Adrenal gland (tissue), 12 donors: ENCODE results near the gene C5orf47. TPM values are rescaled to one million over a fixed set of nuclear protein-coding genes. Genes with fewer than 3 reads are reported as not detected.

Source experiments
- DNase-seq, 7 donors: peaks; one replicate each; pipeline ENCODE4 v3.0.0-alpha.2; 2019 to 2020
- H3K27ac ChIP-seq, 5 donors: fragments of 200-600 bp; sonication (generic) in 4 of 5; 1 replicate in 3 of 5; 2 replicates in 2 of 5; pipeline versions ENCODE4 v1.5.1 to v1.8.0; 2016 to 2020; ENCODE audit warnings: mild to moderate bottlenecking in 1 of 5
- H3K27me3 ChIP-seq: fragments of 200-600 bp; 2 replicates; pipeline ENCODE4 v1.8.0; 2021
- H3K36me3 ChIP-seq, 2 donors: fragments of 200-600 bp; replicated peaks in 1 of 2; 1 replicate in 1 of 2; 2 replicates in 1 of 2; pipeline versions ENCODE4 v1.5.1 to v1.8.0; 2018 to 2022
- H3K4me1 ChIP-seq, 2 donors: fragments of 200-600 bp; replicated peaks in 1 of 2; 1 replicate in 1 of 2; 2 replicates in 1 of 2; pipeline versions ENCODE4 v1.5.1 to v1.8.0; 2018 to 2021
- H3K4me3 ChIP-seq, 4 donors: fragments of 200-600 bp; sonication (generic) in 3 of 4; one replicate each; pipeline ENCODE4 v1.5.1; 2016 to 2018
- H3K9me3 ChIP-seq, 3 donors: fragments of 200-600 bp; sonication (generic) in 1 of 3; replicated peaks in 1 of 3; 1 replicate in 2 of 3; 2 replicates in 1 of 3; pipeline versions ENCODE4 v1.5.1 to v1.8.0; 2016 to 2021
- POLR2A ChIP-seq, 2 donors: fragments of 450-650 bp; IDR thresholded peaks; one replicate each; pipeline ENCODE4 v1.6.1; 2017; ENCODE audit warnings: antibody characterized with exemption in 2 of 2, mild to moderate bottlenecking in 2 of 2, moderate library complexity in 1 of 2
- WGBS, 4 donors: extraction: QIAGEN DNeasy Blood & Tissue Kit in 2 of 4; methylation state at CpG; one replicate each; pipeline versions ENCODE4 v1.1.5 to v1.1.7; 2013 to 2017; 5-methylcytosine and 5-hydroxymethylcytosine counted together
- intact Hi-C, 2 donors: fragments of 100-400 bp; cut with DNase I; formaldehyde crosslinking; loops; one replicate each; pipeline versions ENCODE4 v1.14.1 to v1.15.0; 2022 to 2023
- polyA plus RNA-seq, 3 donors: library from polyadenylated mRNA; stranded (reverse); fragments of 200-250 nt in 2 of 3; fragments of 350-450 nt in 1 of 3; fragmentation: Illumina TruSeq in 1 of 3; extraction: RNeasy Lipid Tissue Mini Kit (QIAGEN cat#74804) in 1 of 3; gene quantifications; one replicate each; pipeline ENCODE4 v1.2.3, GENCODE V29; 2013 to 2014
- total RNA-seq, 9 donors: library from RNA; depleted of rRNA in 4 of 9; stranded (reverse); fragments of >200 nt in 4 of 9; fragments of 120-200 nt in 1 of 9; fragmentation: NEBNext Ultra II Directional in 1 of 9; extraction: Animal tissue kit (Norgen Biotek cat#: 25700) in 1 of 9; gene quantifications; one replicate each; pipeline versions ENCODE4 v1.1.0 to v1.2.4, GENCODE V29; 2013 to 2023
- TF ChIP-seq, protein P1 (sequence below), 6 experiments: fragments of 450-650 bp in 4 of 6; fragments of 200-600 bp in 2 of 6; sonication (generic) in 1 of 6; IDR thresholded peaks; 1 replicate in 5 of 6; 2 replicates in 1 of 6; pipeline versions ENCODE4 v1.5.1 to v1.8.0; 2016 to 2021; ENCODE audit warnings: antibody characterized with exemption in 6 of 6, mild to moderate bottlenecking in 2 of 6, moderate library complexity in 1 of 6
- donor health status: healthy with polysubstance abuse.
- donor health status: Bipolar disorder and iron deficiency.
- donor health status: DM: yes; HTN: yes; CAD: no.
- donor health status: DM: no; HTN: no; CAD: no.
- donor health status: DM: no; HTN: no; CAD: no.
- donor health status: DM: yes; HTN: yes; CAD: no.

The C5orf47 gene
- total and polyA plus RNA-seq, 12 donors: 0.08 to 0.25 (median 0.16) TPM; not detected in 5

DNA sequence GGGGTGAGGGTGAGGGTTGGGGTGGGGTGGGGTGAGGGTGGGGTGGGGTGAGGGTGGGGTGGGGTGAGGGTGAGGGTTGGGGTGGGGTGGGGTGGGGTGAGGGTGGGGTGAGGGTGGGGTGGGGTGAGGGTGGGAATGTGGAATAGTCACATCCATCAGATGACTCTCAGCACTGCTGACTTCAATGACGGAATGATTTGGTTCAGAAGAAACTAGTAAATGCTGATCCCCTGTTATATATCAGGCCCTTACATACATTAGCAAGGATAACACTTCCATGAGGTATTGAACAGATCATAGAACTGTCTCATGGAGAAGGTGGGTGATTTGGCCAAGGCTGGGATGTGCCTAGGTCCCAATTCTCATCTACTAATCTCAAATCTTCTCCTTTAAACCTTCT lies 24.5 kb upstream of the C5orf47 start:
- Histone ChIP-seq H3K4me1 (peaks cover 8 to 23% of the 10 kb centered on the region in 2 donors), H3K9me3 (no peaks in the 10 kb centered on the region), H3K27me3 (no peaks in the 10 kb centered on the region), H3K36me3 (peaks cover 0 to 14% of the 10 kb centered on the region in 2 donors), H3K27ac (peak overlapping the region in 3 of 5 donors; percentile 11 to 78 (median 43)), H3K4me3 (no peak overlapping the region)
- TF ChIP-seq POLR2A (IDR thresholded peaks at IDR 0.05): no peak
- intact Hi-C loops: no loop called here
- WGBS, 4 donors: 30 to 75% (median 59%) methylated on average over 1 of the region's 1 CpG
- DNase-seq: no peak

DNA sequence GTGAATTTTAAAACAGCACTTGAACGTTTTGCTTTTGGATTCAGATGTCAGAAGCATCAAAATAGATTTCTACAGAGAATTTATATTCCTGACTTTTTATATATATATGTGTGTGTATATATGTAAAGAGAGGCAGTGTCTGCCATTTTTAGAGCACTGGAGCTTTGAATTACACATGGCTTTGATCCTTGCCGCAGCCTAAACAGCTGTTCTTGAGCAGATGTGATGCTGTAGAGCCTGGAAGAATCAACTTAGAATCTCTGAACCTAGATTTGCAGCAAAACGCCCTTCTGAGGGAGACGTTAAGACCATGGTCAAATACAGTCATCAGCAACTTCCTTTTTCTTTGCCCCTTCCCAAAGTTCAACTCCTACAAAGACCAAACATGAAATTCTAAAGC lies 21.7 kb upstream of the C5orf47 start:
- TF ChIP-seq, protein P1, sequence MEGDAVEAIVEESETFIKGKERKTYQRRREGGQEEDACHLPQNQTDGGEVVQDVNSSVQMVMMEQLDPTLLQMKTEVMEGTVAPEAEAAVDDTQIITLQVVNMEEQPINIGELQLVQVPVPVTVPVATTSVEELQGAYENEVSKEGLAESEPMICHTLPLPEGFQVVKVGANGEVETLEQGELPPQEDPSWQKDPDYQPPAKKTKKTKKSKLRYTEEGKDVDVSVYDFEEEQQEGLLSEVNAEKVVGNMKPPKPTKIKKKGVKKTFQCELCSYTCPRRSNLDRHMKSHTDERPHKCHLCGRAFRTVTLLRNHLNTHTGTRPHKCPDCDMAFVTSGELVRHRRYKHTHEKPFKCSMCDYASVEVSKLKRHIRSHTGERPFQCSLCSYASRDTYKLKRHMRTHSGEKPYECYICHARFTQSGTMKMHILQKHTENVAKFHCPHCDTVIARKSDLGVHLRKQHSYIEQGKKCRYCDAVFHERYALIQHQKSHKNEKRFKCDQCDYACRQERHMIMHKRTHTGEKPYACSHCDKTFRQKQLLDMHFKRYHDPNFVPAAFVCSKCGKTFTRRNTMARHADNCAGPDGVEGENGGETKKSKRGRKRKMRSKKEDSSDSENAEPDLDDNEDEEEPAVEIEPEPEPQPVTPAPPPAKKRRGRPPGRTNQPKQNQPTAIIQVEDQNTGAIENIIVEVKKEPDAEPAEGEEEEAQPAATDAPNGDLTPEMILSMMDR (IDR thresholded peaks at IDR 0.05): no peak
- no peak for TF ChIP-seq POLR2A (IDR thresholded peaks at IDR 0.05)
- no peak for DNase-seq
- H3K36me3 ChIP-seq: no peaks in the 10 kb centered on the region
- H3K4me1 ChIP-seq: peaks cover 7 to 12% of the 10 kb centered on the region in 2 donors
- intact Hi-C loops: no loop called here
- H3K9me3 ChIP-seq: no peaks in the 10 kb centered on the region
- H3K4me3 ChIP-seq: no peak overlapping the region
- WGBS, 4 donors: 43 to 51% (median 48%) methylated on average over 4 of the region's 4 CpGs
- no peaks in the 10 kb centered on the region for H3K27me3 ChIP-seq
- H3K27ac ChIP-seq: no peak overlapping the region

DNA sequence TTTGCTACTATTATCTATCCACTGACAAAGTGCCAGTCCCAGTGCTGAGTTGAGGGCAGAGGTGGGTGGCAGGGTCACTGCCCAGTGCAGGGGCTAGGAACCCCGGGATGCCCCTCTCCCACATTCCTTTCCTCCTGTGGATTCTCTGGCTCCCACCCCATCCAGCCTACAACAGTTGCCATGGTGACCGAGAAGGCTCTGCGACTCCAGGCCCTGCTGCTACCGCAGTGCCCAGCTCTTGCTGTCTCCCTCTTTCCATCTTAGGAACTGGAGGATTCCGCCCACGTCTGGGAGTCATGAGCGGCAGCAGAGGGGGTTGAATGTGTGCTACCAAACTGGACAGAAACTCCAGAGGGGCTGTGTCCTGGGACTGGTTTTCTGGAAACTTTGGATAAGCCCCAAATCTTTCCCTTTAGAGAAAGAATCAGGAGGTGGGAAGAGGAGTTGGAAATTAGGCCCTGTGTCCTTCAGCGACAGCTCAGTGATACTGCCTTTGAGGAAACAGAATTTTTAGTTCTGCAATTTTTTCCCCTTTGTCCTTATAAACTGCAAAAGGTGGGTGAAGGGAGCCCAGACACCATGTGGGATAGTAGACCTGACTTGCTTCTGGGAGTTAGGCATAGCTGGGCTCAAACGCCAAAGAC lies 20.7 kb upstream of the C5orf47 start:
- intact Hi-C loops: no loop called here

DNA sequence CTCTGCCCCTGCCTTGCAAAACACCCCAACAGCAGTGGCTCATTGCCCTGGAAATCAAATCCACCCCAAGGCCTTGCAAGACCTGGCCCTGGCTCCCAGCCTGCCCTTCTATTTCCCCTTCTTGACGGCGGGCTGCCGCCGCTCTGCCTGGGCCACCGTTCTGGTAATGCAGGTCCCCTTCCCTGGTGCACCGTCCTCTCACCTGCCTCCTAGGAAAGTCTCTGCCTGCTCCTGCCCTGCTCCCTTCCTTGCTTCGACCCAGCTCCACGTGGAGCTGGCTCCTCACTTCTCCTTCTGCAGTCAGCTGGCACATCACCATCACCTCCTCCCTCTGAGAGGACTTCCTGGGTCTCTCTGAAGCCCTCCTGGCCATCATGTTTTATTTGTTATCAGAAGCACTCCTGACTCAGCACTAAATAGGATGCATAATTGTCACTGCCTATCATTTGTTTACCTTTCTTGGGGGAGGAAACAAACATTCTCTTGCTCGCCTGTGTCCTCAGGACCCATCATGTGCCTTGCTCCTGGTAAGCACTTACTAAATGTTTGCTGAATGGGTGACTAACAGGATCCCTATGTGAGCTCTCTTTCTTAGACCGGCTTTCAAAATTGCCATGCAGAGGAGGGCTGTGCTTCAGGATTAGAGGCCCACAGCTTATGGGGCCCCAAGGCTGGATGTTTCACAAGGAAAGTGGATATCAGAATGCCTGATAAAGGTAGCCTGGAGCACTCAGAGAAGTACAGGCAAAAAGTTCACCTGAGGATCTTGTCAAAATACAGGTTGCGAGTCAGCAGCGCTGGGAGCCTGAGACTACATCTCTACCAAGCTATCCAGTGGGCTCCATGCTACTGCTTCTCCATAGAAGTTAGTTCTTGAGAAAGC lies 19.6 kb upstream of the C5orf47 start:
- H3K4me1 ChIP-seq: peaks cover 4 to 7% of the 10 kb centered on the region in 2 donors
- peak overlapping the region in 4 of 5 donors; percentile 10 to 65 (median 46) for H3K27ac ChIP-seq
- intact Hi-C loops: no loop called here
- peak in 1 of 7 donors; percentile 51 for DNase-seq
- TF ChIP-seq, protein P1 (IDR thresholded peaks at IDR 0.05): no peak
- no peak for TF ChIP-seq POLR2A (IDR thresholded peaks at IDR 0.05)
- 71 to 87% (median 77%) methylated on average over 12 of the region's 12 CpGs for WGBS, 4 donors
- H3K4me3 ChIP-seq: no peak overlapping the region
- H3K36me3 ChIP-seq: no peaks in the 10 kb centered on the region
- no peaks in the 10 kb centered on the region for H3K27me3 ChIP-seq
- H3K9me3 ChIP-seq: no peaks in the 10 kb centered on the region

More for the DNA sequence above, 20.7 kb upstream of the C5orf47 start:
- WGBS, 4 donors: 72 to 79% (median 76%) methylated on average over 7 to 9 of the region's 9 CpGs
- Histone ChIP-seq H3K9me3 (no peaks in the 10 kb centered on the region), H3K36me3 (no peaks in the 10 kb centered on the region), H3K27ac (no peak overlapping the region), H3K27me3 (no peaks in the 10 kb centered on the region), H3K4me1 (peaks cover 4 to 11% of the 10 kb centered on the region in 2 donors), H3K4me3 (no peak overlapping the region)
- no peak for TF ChIP-seq POLR2A (IDR thresholded peaks at IDR 0.05)
- TF ChIP-seq, protein P1 (IDR thresholded peaks at IDR 0.05): no peak
- peak in 1 of 7 donors; percentile 53 for DNase-seq
